K562 (cell line): ENCODE results near the gene ARHGDIA.

Source experiments
- ARNT ChIP-seq, 2 experiments: fragments of 450-650 bp; IDR thresholded peaks; 2 replicates each; pipeline ENCODE4 v1.6.1; 2016; ENCODE audit warnings: mild to moderate bottlenecking in 1 of 2
- ATF6 ChIP-seq: sonication (generic); formaldehyde crosslinking; IDR thresholded peaks from 2 replicates; pipeline ENCODE4 v1.4.0; 2020; ENCODE audit warnings: mild to moderate bottlenecking, missing genetic modification reagents
- CEBPG ChIP-seq, 3 experiments: fragments of 200-800 bp in 1 of 3; sonication (Bioruptor generic) in 1 of 3; sonication (generic) in 1 of 3; formaldehyde crosslinking in 1 of 3; IDR thresholded peaks in 2 of 3; conservative IDR thresholded peaks in 1 of 3; 2 replicates each; pipeline versions ENCODE4 v1.6.1 to v1.8.0; 2016 to 2022; ENCODE audit warnings: missing compliant biosample characterization in 2 of 3, missing genetic modification characterization in 2 of 3, mild to moderate bottlenecking in 1 of 3, missing genetic modification reagents in 1 of 3
- FOXO4 ChIP-seq: fragments of 450-650 bp; formaldehyde crosslinking; IDR thresholded peaks from 2 replicates; pipeline ENCODE4 v1.4.0; 2020; ENCODE audit warnings: mild to moderate bottlenecking, moderate library complexity
- HCFC1 ChIP-seq: IDR thresholded peaks from 2 replicates; pipeline ENCODE4 v1.6.1; 2012; ENCODE audit warnings: low read depth, low read length, improper control_type of control experiment
- MAX ChIP-seq: sonication (generic); formaldehyde crosslinking; IDR thresholded peaks from 2 replicates; pipeline ENCODE4 v1.9.0; 2022; ENCODE audit warnings: mild to moderate bottlenecking, missing genetic modification reagents
- MCM2 ChIP-seq: fragments of 450-650 bp; IDR thresholded peaks from 2 replicates; pipeline ENCODE4 v1.6.1; 2017; ENCODE audit warnings: low read depth, mild to moderate bottlenecking
- MITF ChIP-seq: IDR thresholded peaks from 2 replicates; pipeline ENCODE4 v1.6.1; 2014; ENCODE audit warnings: antibody characterized with exemption
- NRF1 ChIP-seq, 2 experiments: fragments of 450-650 bp; IDR thresholded peaks in 1 of 2; conservative IDR thresholded peaks in 1 of 2; 2 replicates each; pipeline ENCODE4 v1.6.1; 2014; ENCODE audit warnings: mild to moderate bottlenecking in 2 of 2
- PBX2 ChIP-seq, 2 experiments: IDR thresholded peaks in 1 of 2; conservative IDR thresholded peaks in 1 of 2; 2 replicates each; pipeline ENCODE4 v1.6.1; 2016; ENCODE audit warnings: low read depth in 2 of 2, mild to moderate bottlenecking in 1 of 2, missing compliant biosample characterization in 1 of 2, missing genetic modification characterization in 1 of 2, moderate library complexity in 1 of 2
- REST ChIP-seq, 2 experiments: fragments of 450-650 bp; formaldehyde crosslinking in 1 of 2; IDR thresholded peaks; 2 replicates each; pipeline versions ENCODE4 v1.4.0 to v1.6.1; 2014 to 2020; ENCODE audit warnings: mild to moderate bottlenecking in 2 of 2, borderline replicate concordance in 1 of 2, low read depth in 1 of 2
- TRIM24 ChIP-seq, 2 experiments: fragments of 450-650 bp; IDR thresholded peaks; 2 replicates each; pipeline ENCODE4 v1.6.1; 2016

- no peak for TF ChIP-seq ARNT (IDR thresholded peaks at IDR 0.05)
- TF ChIP-seq MITF = no peak
- TF ChIP-seq MCM2 = no peak
- no peak for TF ChIP-seq HCFC1
- TF ChIP-seq FOXO4 (CRISPR knock-in tag) = no peak; the same call in 1 of the 2 replicates
- no peak for TF ChIP-seq NRF1 (conservative IDR thresholded peaks at IDR 0.05 in 1 of 2, IDR thresholded peaks at IDR 0.05 in 1 of 2)
- no peak for TF ChIP-seq CEBPG (CRISPR knock-in tag; IDR thresholded peaks at IDR 0.05)
- TF ChIP-seq CEBPG (tag; conservative IDR thresholded peaks at IDR 0.05 in 1 of 2, IDR thresholded peaks at IDR 0.05 in 1 of 2) = no peak
- TF ChIP-seq ATF6 (CRISPR knock-in tag) = no peak
- no peak for TF ChIP-seq TRIM24 (IDR thresholded peaks at IDR 0.05)
- TF ChIP-seq MAX (CRISPR knock-in tag) = no peak
- TF ChIP-seq PBX2 (CRISPR knock-in tag; IDR thresholded peaks at IDR 0.05; ENCODE audit: low read depth) = no peak
- no peak for TF ChIP-seq PBX2 (tag; conservative IDR thresholded peaks at IDR 0.05; ENCODE audit: low read depth)
- TF ChIP-seq REST (IDR thresholded peaks at IDR 0.05; ENCODE audit: borderline replicate concordance) = no peak
- TF ChIP-seq REST (CRISPR knock-in tag; IDR thresholded peaks at IDR 0.05; ENCODE audit: low read depth) = peak; percentile 68
These were observed 4.5 kb downstream of the ARHGDIA start for GRCh38 chr17:81866440-81867169.
